MCF 10A (cell line): ENCODE results near the gene NKAIN4. TPM values are rescaled to one million over a fixed set of nuclear protein-coding genes. Genes with fewer than 3 reads are reported as not detected.

Experiments
- BruUV-seq: library from RNA; stranded (reverse); fragments of 400-500 nt; replicated peaks from 2 replicates; lab custom pipeline; 2021; lab: Mats Ljungman, UMichigan
- CTCF ChIA-PET: fragments of 300-600 bp; sonication (Branson Sonifier 250); formaldehyde crosslinking; extraction: SDS; loops from one replicate; lab custom pipeline; 2021; ENCODE audit warnings: antibody characterized with exemption, inconsistent platforms; lab: Yijun Ruan, JAX
- POLR2A ChIA-PET: fragments of 300-600, 350-650 bp; sonication (Branson Sonifier 250); formaldehyde crosslinking; extraction: SDS; loops from one replicate; lab custom pipeline; 2020; ENCODE audit warnings: antibody characterized with exemption, inconsistent platforms; lab: Yijun Ruan, JAX
- DNase-seq: peaks from one replicate; pipeline ENCODE4 v3.0.0-alpha.2; 2018; ENCODE audit not compliant: unreplicated experiment
- H3K27ac Mint-ChIP-seq: one replicate; pipeline ENCODE4 v1.8.0; 2022; ENCODE audit warnings: mild to moderate bottlenecking, low read depth, mixed read lengths; ENCODE audit not compliant: unreplicated experiment
- H3K27me3 Mint-ChIP-seq: one replicate; pipeline ENCODE4 v1.8.0; 2022; ENCODE audit warnings: mixed read lengths; ENCODE audit not compliant: insufficient read depth, unreplicated experiment
- H3K36me3 Mint-ChIP-seq: one replicate; pipeline ENCODE4 v1.8.0; 2022; ENCODE audit warnings: mild to moderate bottlenecking, moderate library complexity, mixed read lengths; ENCODE audit not compliant: insufficient read depth, unreplicated experiment
- H3K4me1 Mint-ChIP-seq: one replicate; pipeline ENCODE4 v1.8.0; 2022; ENCODE audit warnings: mixed read lengths; ENCODE audit not compliant: insufficient read depth, unreplicated experiment
- H3K4me3 Mint-ChIP-seq: one replicate; pipeline ENCODE4 v1.8.0; 2022; ENCODE audit warnings: mild to moderate bottlenecking, moderate library complexity, mixed read lengths; ENCODE audit not compliant: unreplicated experiment
- H3K9me3 Mint-ChIP-seq: one replicate; pipeline ENCODE4 v1.8.0; 2022; ENCODE audit warnings: mixed read lengths; ENCODE audit not compliant: unreplicated experiment
- CTCF ChIP-seq: fragments of 200-600 bp; IDR thresholded peaks from one replicate; pipeline ENCODE4 v1.8.0; 2022; ENCODE audit warnings: antibody characterized with exemption, mild to moderate bottlenecking; ENCODE audit not compliant: unreplicated experiment
- intact Hi-C: fragments of 100-400 bp; cut with micrococcal nuclease; formaldehyde crosslinking; loops from 2 replicates; pipeline ENCODE4 v1.14.1; 2022
- total RNA-seq: library from RNA; stranded (reverse); gene quantifications from 2 replicates; pipeline ENCODE4 v1.2.3, GENCODE V29; 2022

The NKAIN4 gene
- total RNA-seq, 1 experiment from 2014 or later: not detected

- CTCF ChIA-PET: interaction anchor here (0.6 to 0.9 kb wide), 4 partner anchors 38 to 772 kb away, joined by 3 read pairs; no protein-coding TSS in a partner anchor
- Mint-ChIP-seq H3K4me1 (peaks cover 11% of the 10 kb centered on the region), H3K27me3 (peaks cover 63% of the 10 kb centered on the region)
Observed at GRCh38 chr20:63261060-63261794, 7.0 kb upstream of the NKAIN4 start.

GRCh38 chr20:63260521-63260920 lies 6.3 kb upstream of the NKAIN4 start:
- intact Hi-C loops: no loop called here
- Mint-ChIP-seq H3K4me1 (peaks cover 18% of the 10 kb centered on the region), H3K9me3 (peaks cover 7% of the 10 kb centered on the region), H3K27ac (no peak overlapping the region), H3K4me3 (no peak overlapping the region), H3K36me3 (no peaks in the 10 kb centered on the region), H3K27me3 (peaks cover 64% of the 10 kb centered on the region)
- no peak for DNase-seq
- no TSS peak for BruUV-seq
- CTCF ChIA-PET: interaction anchor here (0.6 to 0.9 kb wide), 3 partner anchors 37 to 773 kb away, joined by 3 read pairs; no protein-coding TSS in a partner anchor
- TF ChIP-seq CTCF: no peak
- POLR2A ChIA-PET: no interaction called here

More at GRCh38 chr20:63261060-63261794, 7.0 kb upstream of the NKAIN4 start:
- POLR2A ChIA-PET: no interaction called here
- no peak for DNase-seq
- BruUV-seq: no TSS peak
- no peak for TF ChIP-seq CTCF
- Mint-ChIP-seq H3K36me3 (no peaks in the 10 kb centered on the region), H3K4me3 (no peak overlapping the region), H3K9me3 (peaks cover 7% of the 10 kb centered on the region), H3K27ac (no peak overlapping the region)
- intact Hi-C loops: no loop called here

GRCh38 chr20:63259734-63260460 lies 5.6 kb upstream of the NKAIN4 start:
- peaks cover 7% of the 10 kb centered on the region for H3K9me3 Mint-ChIP-seq
- intact Hi-C loops: no loop called here
- H3K27me3 Mint-ChIP-seq: peaks cover 68% of the 10 kb centered on the region
- CTCF ChIA-PET: interaction anchor here (0.6 to 1.9 kb wide), 3 partner anchors 37 to 143 kb away, joined by 3 to 10 read pairs (median 3); no protein-coding TSS in a partner anchor
- H3K4me3 Mint-ChIP-seq: no peak overlapping the region
- BruUV-seq: no TSS peak
- TF ChIP-seq CTCF: no peak
- POLR2A ChIA-PET: interaction anchor here (1.4 kb wide), 1 partner anchor 36 kb away, joined by 3 read pairs; no protein-coding TSS in a partner anchor
- H3K4me1 Mint-ChIP-seq: peaks cover 21% of the 10 kb centered on the region
- DNase-seq: no peak
- no peak overlapping the region for H3K27ac Mint-ChIP-seq
- H3K36me3 Mint-ChIP-seq: no peaks in the 10 kb centered on the region

- no peaks in the 10 kb centered on the region for H3K36me3 Mint-ChIP-seq
- POLR2A ChIA-PET: interaction anchor here (1.4 kb wide), 1 partner anchor 35 kb away, joined by 3 read pairs; no protein-coding TSS in a partner anchor
- peaks cover 21% of the 10 kb centered on the region for H3K4me1 Mint-ChIP-seq
- no peak overlapping the region for H3K4me3 Mint-ChIP-seq
- CTCF ChIA-PET: interaction anchor here (1.0 to 1.9 kb wide), 2 partner anchors 31 to 36 kb away, joined by 3 to 10 read pairs; no protein-coding TSS in a partner anchor
- no TSS peak for BruUV-seq
- H3K27ac Mint-ChIP-seq: no peak overlapping the region
- intact Hi-C loops: no loop called here
- peaks cover 7% of the 10 kb centered on the region for H3K9me3 Mint-ChIP-seq
- DNase-seq: no peak
- TF ChIP-seq CTCF: no peak
- peaks cover 59% of the 10 kb centered on the region for H3K27me3 Mint-ChIP-seq
Observed at GRCh38 chr20:63258781-63259180, 4.5 kb upstream of the NKAIN4 start.
